Measurements from ENCODE around the gene SUCO. TPM values are rescaled to one million over a fixed set of nuclear protein-coding genes. Genes with fewer than 3 reads are reported as not detected.
A peak's percentile ranks its signal among the peaks of the same experiment; 100 is the strongest.

SUCO gene
- total and polyA plus RNA-seq, 2 of the 4 experiments (the other 2 are of a cell fraction), result 11.4 to 21.5 TPM

GRCh38 chr1:172638249-172638648 is 105.3 kb downstream of the SUCO start:
- dilution Hi-C loops (cut with HindIII; ENCODE audit: low sequenced_read_pairs, unreplicated experiment) (no loop called here), intact Hi-C loops (cut with micrococcal nuclease) (loop anchor here (5.0 kb wide), 1 partner anchor 79 kb away; no protein-coding TSS in a partner anchor), in situ Hi-C loops (cut with MboI; ENCODE audit: low sequenced_read_pairs) (no loop called here)
- no peak overlapping the region for H3K4me3 ChIP-seq (ENCODE audit: insufficient read depth, low read depth, low read length)
- peaks cover 23% of the 10 kb centered on the region for H3K9me1 ChIP-seq (ENCODE audit: insufficient read depth, low read length)
- peak overlapping the region; percentile 83 for H3K56ac ChIP-seq (ENCODE audit: extremely low read depth, insufficient read depth, low read length)
- peak overlapping the region; percentile 98 for H2AK5ac ChIP-seq (ENCODE audit: low read depth, low read length)
- peak overlapping the region; percentile 95; the same call in 1 of the 2 replicates for H4K5ac ChIP-seq (ENCODE audit: low read depth, low read length)
- H4K20me1 ChIP-seq (ENCODE audit: insufficient read depth, low read length), result no peaks in the 10 kb centered on the region
- H3K14ac ChIP-seq (replicated peaks; ENCODE audit: low read depth, low read length), result peak overlapping the region; percentile 98
- H3K9ac ChIP-seq (ENCODE audit: low read depth, low read length), result no peak overlapping the region
- H2AFZ ChIP-seq (replicated peaks; ENCODE audit: low read length, poor library complexity), result no peak overlapping the region
- no peaks in the 10 kb centered on the region for H3K36me3 ChIP-seq (ENCODE audit: control insufficient read depth, insufficient read depth, low read length)
- POLR2A ChIA-PET (ENCODE audit: unreplicated experiment), result no interaction called here
- peaks cover 9% of the 10 kb centered on the region; the same call in 1 of the 2 replicates for H3K9me3 ChIP-seq (ENCODE audit: control insufficient read depth, insufficient read depth, low read length)
- H3K18ac ChIP-seq (ENCODE audit: low read depth, low read length), result peak overlapping the region; percentile 95; the same call in 1 of the 2 replicates
- H4K8ac ChIP-seq (ENCODE audit: low read depth in 2 of 2, low read length in 2 of 2), result peak overlapping the region; percentile 81 to 94
- peak overlapping the region; percentile 94 for H2BK15ac ChIP-seq (ENCODE audit: low read depth, low read length)
- no TSS peak for BruUV-seq (replicated peaks)
- H4K91ac ChIP-seq (ENCODE audit: insufficient read depth, low read depth, low read length), result peak overlapping the region; percentile 94
- no CpG with 5 or more reads among the region's 2 CpGs for WGBS, 2 experiments (ENCODE audit: extremely low coverage in 2 of 2, insufficient read length in 1 of 2)
- H3K27me3 ChIP-seq (ENCODE audit: control insufficient read depth, insufficient read depth, low read length), result no peaks in the 10 kb centered on the region
- peak overlapping the region; percentile 97 for H2BK20ac ChIP-seq (ENCODE audit: low read depth, low read length)
- peaks cover 18% of the 10 kb centered on the region for H3K4me1 ChIP-seq (ENCODE audit: control insufficient read depth, insufficient read depth, low read length)
- peak overlapping the region; percentile 65; the same call in 1 of the 2 replicates for H3K4me2 ChIP-seq (ENCODE audit: low read depth, low read length)
- peak overlapping the region; percentile 88 for H2AK9ac ChIP-seq (replicated peaks; ENCODE audit: low read depth, low read length, poor library complexity)
- DNase-seq (no peak), ATAC-seq (ENCODE audit: low read depth) (no peak)
- CTCF ChIA-PET, result no interaction called here
- TF ChIP-seq CEBPB (IDR thresholded peaks at IDR 0.05; ENCODE audit: low read depth, low read length) (peak; percentile 77; the same call in 1 of the 2 replicates), ELK1 (IDR thresholded peaks at IDR 0.05; ENCODE audit: borderline replicate concordance, low read depth, low read length) (no peak)
- peak overlapping the region; percentile 53; the same call in 1 of the 2 replicates for H3K27ac ChIP-seq (ENCODE audit: insufficient read depth, low read length)
- peak overlapping the region; percentile 92 for H3K23ac ChIP-seq (ENCODE audit: low read depth, low read length)
- 0 out of 4 replicates have a peak, but pooled peaks cover 0 to 7% of the 10 kb centered on the region in 2 experiments for H3K79me1 ChIP-seq (ENCODE audit: low read depth in 1 of 2, low read length in 2 of 2)
- peak overlapping the region; percentile 98 for H2BK120ac ChIP-seq (ENCODE audit: low read depth, low read length)
- H2BK5ac ChIP-seq (ENCODE audit: low read depth, low read length, poor library complexity, severe bottlenecking), result peak overlapping the region; percentile 100
- peak overlapping the region; percentile 95 for H3K4ac ChIP-seq (ENCODE audit: low read depth, low read length)

Measured in IMR-90 (cell line).